IPS DF 6.9 (cell line): ENCODE measurements around the gene ANAPC5.

Experiments
- DNase-seq: peaks from one replicate; pipeline ENCODE4 v3.0.0-alpha.2; 2013; ENCODE audit warnings: low read depth, low spot score
- H3K27ac ChIP-seq: one replicate; pipeline ENCODE4 v1.5.1; 2013; ENCODE audit warnings: low read length, control low read depth
- H3K27me3 ChIP-seq: 2 replicates; pipeline ENCODE4 v1.6.1; 2013; ENCODE audit warnings: mild to moderate bottlenecking, low read length; ENCODE audit not compliant: control insufficient read depth, insufficient read depth
- H3K36me3 ChIP-seq: 2 replicates; pipeline ENCODE4 v1.6.1; 2013; ENCODE audit warnings: low read length; ENCODE audit not compliant: control insufficient read depth, insufficient read depth
- H3K4me1 ChIP-seq: 2 replicates; pipeline ENCODE4 v1.6.1; 2013; ENCODE audit warnings: low read length; ENCODE audit not compliant: control insufficient read depth, insufficient read depth
- H3K4me3 ChIP-seq: 2 replicates; pipeline ENCODE4 v1.5.1; 2013; ENCODE audit warnings: mild to moderate bottlenecking, low read length
- H3K9me3 ChIP-seq: 2 replicates; pipeline ENCODE4 v1.6.1; 2013; ENCODE audit warnings: low read length, inconsistent platforms; ENCODE audit not compliant: control insufficient read depth, insufficient read depth
- WGBS: extraction: QIAGEN DNeasy Blood & Tissue Kit; methylation state at CpG from one replicate; pipeline ENCODE4 v1.1.7; 2013; ENCODE audit warnings: mixed read lengths, missing lambda C conversion rate; ENCODE audit not compliant: insufficient read length, insufficient coverage; 5-methylcytosine and 5-hydroxymethylcytosine counted together

The ANAPC5 gene

GRCh38 chr12:121296618-121297434 is 55.4 kb downstream of the ANAPC5 start, which contains the start of gene CAMKK2:
TSS of gene CAMKK2 (minus strand) at chr12:121296709. CDS start at chr12:121274526, 22,183 bp downstream.
- no CpG with 5 or more reads among the region's 104 CpGs for WGBS
- Histone ChIP-seq H3K4me1 (no peaks in the 10 kb centered on the region), H3K36me3 (no peaks in the 10 kb centered on the region), H3K27me3 (no peaks in the 10 kb centered on the region), H3K4me3 (peak within 1 kb of the TSS; percentile 81), H3K9me3 (no peaks in the 10 kb centered on the region), H3K27ac (no peak within 1 kb of the TSS)
- DNase-seq: peak; percentile 47

GRCh38 chr12:121295746-121296617 is 56.2 kb downstream of the ANAPC5 start:
- no peaks in the 10 kb centered on the region for H3K27me3 ChIP-seq
- H3K9me3 ChIP-seq: no peaks in the 10 kb centered on the region
- H3K27ac ChIP-seq: no peak overlapping the region
- no CpG with 5 or more reads among the region's 55 CpGs for WGBS
- no peaks in the 10 kb centered on the region for H3K36me3 ChIP-seq
- no peak for DNase-seq
- no peaks in the 10 kb centered on the region for H3K4me1 ChIP-seq
- peak overlapping the region; percentile 81 for H3K4me3 ChIP-seq

GRCh38 chr12:121295116-121295745 is 57.0 kb downstream of the ANAPC5 start:
- Histone ChIP-seq H3K9me3 (no peaks in the 10 kb centered on the region), H3K4me1 (no peaks in the 10 kb centered on the region), H3K4me3 (peak overlapping the region; percentile 81; the same call in 1 of the 2 replicates), H3K27me3 (no peaks in the 10 kb centered on the region), H3K27ac (no peak overlapping the region), H3K36me3 (no peaks in the 10 kb centered on the region)
- WGBS: no CpG with 5 or more reads among the region's 7 CpGs
- DNase-seq: no peak

- WGBS: no CpG with 5 or more reads among the region's 10 CpGs
- H3K27ac ChIP-seq: no peak overlapping the region
- H3K4me1 ChIP-seq: no peaks in the 10 kb centered on the region
- H3K27me3 ChIP-seq: no peaks in the 10 kb centered on the region
- H3K36me3 ChIP-seq: no peaks in the 10 kb centered on the region; the same call in 1 of the 2 replicates
- H3K9me3 ChIP-seq: no peaks in the 10 kb centered on the region
- no peak overlapping the region for H3K4me3 ChIP-seq
- no peak for DNase-seq
Measured at GRCh38 chr12:121294151-121294889, 57.9 kb downstream of the ANAPC5 start.

- no CpG with 5 or more reads among the region's 4 CpGs for WGBS
- no peaks in the 10 kb centered on the region for H3K9me3 ChIP-seq
- DNase-seq: no peak
- no peaks in the 10 kb centered on the region; the same call in 1 of the 2 replicates for H3K36me3 ChIP-seq
- H3K4me3 ChIP-seq: no peak overlapping the region
- no peaks in the 10 kb centered on the region; the same call in 1 of the 2 replicates for H3K4me1 ChIP-seq
- H3K27me3 ChIP-seq: no peaks in the 10 kb centered on the region
- no peak overlapping the region for H3K27ac ChIP-seq
Measured at GRCh38 chr12:121293603-121294002, 58.6 kb downstream of the ANAPC5 start.

GRCh38 chr12:121290410-121290809 is 61.8 kb downstream of the ANAPC5 start:
- no peak overlapping the region for H3K27ac ChIP-seq

GRCh38 chr12:121289962-121290361 is 62.2 kb downstream of the ANAPC5 start:
- DNase-seq: no peak
- Histone ChIP-seq H3K36me3 (no peaks in the 10 kb centered on the region; the same call in 1 of the 2 replicates), H3K27me3 (no peaks in the 10 kb centered on the region), H3K4me1 (no peaks in the 10 kb centered on the region; the same call in 1 of the 2 replicates), H3K27ac (no peak overlapping the region), H3K9me3 (no peaks in the 10 kb centered on the region), H3K4me3 (no peak overlapping the region)
- WGBS: no CpG with 5 or more reads among the region's 7 CpGs

More at GRCh38 chr12:121290410-121290809, 61.8 kb downstream of the ANAPC5 start:
- Histone ChIP-seq H3K36me3 (no peaks in the 10 kb centered on the region; the same call in 1 of the 2 replicates), H3K27me3 (no peaks in the 10 kb centered on the region), H3K9me3 (no peaks in the 10 kb centered on the region), H3K4me1 (no peaks in the 10 kb centered on the region; the same call in 1 of the 2 replicates), H3K4me3 (no peak overlapping the region)
- WGBS: no CpG with 5 or more reads among the region's 5 CpGs
- no peak for DNase-seq

GRCh38 chr12:121288986-121289385 is 63.2 kb downstream of the ANAPC5 start:
- Histone ChIP-seq H3K9me3 (no peaks in the 10 kb centered on the region), H3K4me3 (no peak overlapping the region), H3K27me3 (no peaks in the 10 kb centered on the region), H3K4me1 (no peaks in the 10 kb centered on the region; the same call in 1 of the 2 replicates), H3K36me3 (no peaks in the 10 kb centered on the region; the same call in 1 of the 2 replicates), H3K27ac (no peak overlapping the region)
- no peak for DNase-seq
- WGBS: no CpG with 5 or more reads among the region's 9 CpGs

GRCh38 chr12:121288158-121288845 is 63.9 kb downstream of the ANAPC5 start:
- WGBS: no CpG with 5 or more reads among the region's 10 CpGs

More at GRCh38 chr12:121288158-121288845, 63.9 kb downstream of the ANAPC5 start:
- Histone ChIP-seq H3K9me3 (no peaks in the 10 kb centered on the region), H3K27me3 (no peaks in the 10 kb centered on the region), H3K27ac (no peak overlapping the region), H3K4me3 (no peak overlapping the region), H3K4me1 (no peaks in the 10 kb centered on the region; the same call in 1 of the 2 replicates), H3K36me3 (no peaks in the 10 kb centered on the region; the same call in 1 of the 2 replicates)
- DNase-seq: no peak
